ENCODE data around the gene INPP5A.
"Not testable (repeated sequence)": the region's sequence is repeated elsewhere in the genome, so short reads cannot be mapped to it uniquely, and the experiment has no call there.

INPP5A gene

GRCh38 chr10:132663666-132664365 is 126.2 kb downstream of the INPP5A start:
- ATAC-seq: no peak

GRCh38 chr10:132664407-132664806 is 126.8 kb downstream of the INPP5A start:
- no peak for ATAC-seq

- no peak for ATAC-seq
These were observed 127.3 kb downstream of the INPP5A start for GRCh38 chr10:132664883-132665282.

- peak; percentile 94 to 96 for ATAC-seq
These were observed 128.5 kb downstream of the INPP5A start for GRCh38 chr10:132665946-132666704.

GRCh38 chr10:132666705-132667341 is 129.2 kb downstream of the INPP5A start:
- no peak for ATAC-seq

- no peak for ATAC-seq
These were observed 129.9 kb downstream of the INPP5A start for GRCh38 chr10:132667342-132668047.

GRCh38 chr10:132668048-132668394 is 130.4 kb downstream of the INPP5A start:
- ATAC-seq: no peak

- no peak for ATAC-seq
These were observed 131.7 kb downstream of the INPP5A start for GRCh38 chr10:132669208-132669861.

GRCh38 chr10:132670546-132671227 is 133.1 kb downstream of the INPP5A start:
- no peak for ATAC-seq

GRCh38 chr10:132671228-132672154 is 133.9 kb downstream of the INPP5A start:
- ATAC-seq: no peak

- not testable (repeated sequence) for ATAC-seq
These were observed 136.2 kb downstream of the INPP5A start for GRCh38 chr10:132673746-132674145.

GRCh38 chr10:132674311-132674710 is 136.7 kb downstream of the INPP5A start:
- ATAC-seq: no peak

GRCh38 chr10:132675031-132675740 is 137.6 kb downstream of the INPP5A start:
- no peak for ATAC-seq

- no peak for ATAC-seq
These were observed 138.8 kb downstream of the INPP5A start for GRCh38 chr10:132676193-132676891.

- ATAC-seq: no peak
These were observed 139.5 kb downstream of the INPP5A start for GRCh38 chr10:132677096-132677472.

- no peak for ATAC-seq
These were observed 140.1 kb downstream of the INPP5A start for GRCh38 chr10:132677473-132678227.

GRCh38 chr10:132678436-132679216 is 141.0 kb downstream of the INPP5A start:
- ATAC-seq: no peak

GRCh38 chr10:132679217-132679595 is 141.6 kb downstream of the INPP5A start:
- no peak for ATAC-seq
